Right lobe of liver (tissue), 6 donors: ENCODE results near the gene PKIB. TPM values are rescaled to one million over a fixed set of nuclear protein-coding genes. Genes with fewer than 3 reads are reported as not detected.

ENCODE experiments used
- ATAC-seq, 4 donors: fragments of 200-7000 bp; cut with Tn5 transposase; one replicate each; pipeline ENCODE4 v1.9.1; 2020; ENCODE audit warnings: mild to moderate bottlenecking in 4 of 4, moderate library complexity in 4 of 4
- DNase-seq, 3 donors: peaks; one replicate each; pipeline ENCODE4 v3.0.0-alpha.2; 2020
- H3K27ac ChIP-seq, 3 donors: fragments of 200-600 bp; one replicate each; pipeline ENCODE4 v1.8.0; 2022
- H3K27me3 ChIP-seq, 2 donors: fragments of 200-600 bp; one replicate each; pipeline ENCODE4 v1.8.0; 2022
- H3K36me3 ChIP-seq, 4 donors: fragments of 200-600 bp; sonication (generic) in 1 of 4; one replicate each; pipeline versions ENCODE4 v1.5.1 to v1.8.0; 2017 to 2022; ENCODE audit warnings: control low read depth in 1 of 4
- H3K4me1 ChIP-seq, 4 donors: fragments of 200-600 bp; sonication (generic) in 1 of 4; one replicate each; pipeline versions ENCODE4 v1.5.1 to v1.8.0; 2017 to 2022; ENCODE audit warnings: control low read depth in 1 of 4
- H3K4me3 ChIP-seq, 3 donors: fragments of 200-600 bp; one replicate each; pipeline ENCODE4 v1.8.0; 2022
- H3K9me3 ChIP-seq, 4 donors: fragments of 200-600 bp; sonication (generic) in 1 of 4; one replicate each; pipeline versions ENCODE4 v1.5.1 to v1.8.0; 2017 to 2022; ENCODE audit warnings: control low read depth in 1 of 4
- POLR2A ChIP-seq: fragments of 450-650 bp; IDR thresholded peaks from one replicate; pipeline ENCODE4 v1.6.1; 2017; ENCODE audit warnings: antibody characterized with exemption, mild to moderate bottlenecking
- WGBS: methylation state at CpG from one replicate; pipeline ENCODE4 v1.1.6; 2018; ENCODE audit warnings: low coverage, low lambda C conversion rate; ENCODE audit not compliant: insufficient coverage; ENCODE audit errors: missing lambda C conversion rate; 5-methylcytosine and 5-hydroxymethylcytosine counted together
- intact Hi-C, 2 donors: fragments of 100-400 bp; cut with DNase I; formaldehyde crosslinking; loops; one replicate each; pipeline versions ENCODE4 v1.11.2 to v1.14.1; 2022
- total RNA-seq, 6 experiments: library from RNA; depleted of rRNA in 2 of 6; stranded (reverse); fragments of >200 nt in 2 of 6; fragmentation: NEBNext Ultra II Directional in 3 of 6; extraction: Animal tissue kit (Norgen Biotek cat#: 25700) in 3 of 6; gene quantifications; one replicate each; pipeline versions ENCODE4 v1.1.0 to v1.2.4, GENCODE V29; 2016 to 2023
- TF ChIP-seq, protein P1 (sequence below), 4 donors: fragments of 200-600 bp in 3 of 4; fragments of 450-650 bp in 1 of 4; IDR thresholded peaks; one replicate each; pipeline versions ENCODE4 v1.5.1 to v1.8.0; 2016 to 2022; ENCODE audit warnings: antibody characterized with exemption in 4 of 4, mild to moderate bottlenecking in 2 of 4
- donor health status: DM: no; HTN: yes; CAD: no.
- donor health status: DM: no; HTN: no; CAD: no.
- donor health status: DM: no; HTN: no; CAD: no.
- donor health status: DM: no; HTN: yes; CAD: no.
- donor health status: DM: no; HTN: yes; CAD: no.

The PKIB gene
- total RNA-seq, 6 experiments from 2014 or later, result 2.4 to 12.1 (median 4.1) TPM

DNA sequence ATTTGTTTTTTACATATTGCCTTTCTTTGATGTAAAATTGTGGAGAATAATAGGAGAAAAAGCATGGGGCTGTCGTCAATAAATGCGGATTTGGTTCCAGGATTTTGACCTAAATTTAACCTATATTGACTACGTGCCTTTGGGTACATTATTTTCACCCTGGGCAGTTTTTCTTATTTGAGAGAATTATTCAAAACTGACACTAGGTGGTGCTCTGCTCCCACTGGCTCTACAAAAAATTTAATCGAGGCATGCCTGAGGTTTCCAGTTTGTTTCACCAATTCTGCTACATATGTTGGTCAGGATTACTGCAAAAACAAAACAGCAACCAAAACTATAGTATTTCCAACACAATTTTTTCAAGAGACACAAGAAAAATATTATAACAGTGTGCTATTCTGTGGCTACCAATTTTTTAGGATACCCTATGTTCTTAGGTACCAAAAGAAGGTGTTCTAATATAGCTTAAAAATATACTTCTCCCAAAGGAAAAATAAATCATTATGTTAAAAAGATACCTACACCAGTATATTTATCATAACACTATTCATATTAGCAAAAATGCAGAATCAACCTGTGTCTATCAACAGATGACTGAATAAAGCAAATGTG lies 120.7 kb downstream of the PKIB start:
- H3K4me3 ChIP-seq, result no peak overlapping the region
- no peaks in the 10 kb centered on the region for H3K4me1 ChIP-seq
- 0% methylated on average over 4 of the region's 4 CpGs for WGBS
- H3K36me3 ChIP-seq, result no peaks in the 10 kb centered on the region
- ATAC-seq, result peak; percentile 72 to 86 (median 80)
- H3K27me3 ChIP-seq, result no peaks in the 10 kb centered on the region
- H3K9me3 ChIP-seq, result no peaks in the 10 kb centered on the region
- intact Hi-C loops, result no loop called here
- H3K27ac ChIP-seq, result no peak overlapping the region
- DNase-seq, result no peak
- TF ChIP-seq, protein P1, sequence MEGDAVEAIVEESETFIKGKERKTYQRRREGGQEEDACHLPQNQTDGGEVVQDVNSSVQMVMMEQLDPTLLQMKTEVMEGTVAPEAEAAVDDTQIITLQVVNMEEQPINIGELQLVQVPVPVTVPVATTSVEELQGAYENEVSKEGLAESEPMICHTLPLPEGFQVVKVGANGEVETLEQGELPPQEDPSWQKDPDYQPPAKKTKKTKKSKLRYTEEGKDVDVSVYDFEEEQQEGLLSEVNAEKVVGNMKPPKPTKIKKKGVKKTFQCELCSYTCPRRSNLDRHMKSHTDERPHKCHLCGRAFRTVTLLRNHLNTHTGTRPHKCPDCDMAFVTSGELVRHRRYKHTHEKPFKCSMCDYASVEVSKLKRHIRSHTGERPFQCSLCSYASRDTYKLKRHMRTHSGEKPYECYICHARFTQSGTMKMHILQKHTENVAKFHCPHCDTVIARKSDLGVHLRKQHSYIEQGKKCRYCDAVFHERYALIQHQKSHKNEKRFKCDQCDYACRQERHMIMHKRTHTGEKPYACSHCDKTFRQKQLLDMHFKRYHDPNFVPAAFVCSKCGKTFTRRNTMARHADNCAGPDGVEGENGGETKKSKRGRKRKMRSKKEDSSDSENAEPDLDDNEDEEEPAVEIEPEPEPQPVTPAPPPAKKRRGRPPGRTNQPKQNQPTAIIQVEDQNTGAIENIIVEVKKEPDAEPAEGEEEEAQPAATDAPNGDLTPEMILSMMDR (IDR thresholded peaks at IDR 0.05), result peak; percentile 72 to 89 (median 82)
- no peak for TF ChIP-seq POLR2A

DNA sequence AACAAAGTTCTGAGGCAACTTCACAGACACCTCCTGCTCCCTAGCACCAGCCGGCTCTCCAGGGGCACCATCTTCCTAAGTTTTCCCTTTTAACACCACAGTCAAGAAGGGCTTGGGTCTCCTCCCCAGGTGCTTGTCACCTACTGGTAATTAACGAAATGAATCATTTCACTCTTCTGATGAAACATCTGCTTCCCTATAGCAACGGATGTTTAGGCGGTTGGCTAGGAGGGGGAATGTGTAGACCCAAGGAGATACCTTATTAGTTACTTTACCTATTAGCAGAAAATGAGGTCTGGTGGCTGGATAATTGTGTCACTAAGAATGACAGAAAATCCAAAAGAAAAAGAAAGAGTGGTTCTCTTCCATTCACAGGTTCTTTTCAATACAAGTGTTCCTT lies 123.1 kb downstream of the PKIB start:
- Histone ChIP-seq H3K9me3 (no peaks in the 10 kb centered on the region), H3K4me3 (no peak overlapping the region), H3K36me3 (no peaks in the 10 kb centered on the region), H3K27ac (no peak overlapping the region), H3K4me1 (no peaks in the 10 kb centered on the region), H3K27me3 (no peaks in the 10 kb centered on the region)
- intact Hi-C loops, result no loop called here
- DNase-seq (no peak), ATAC-seq (no peak)
- TF ChIP-seq, protein P1 (IDR thresholded peaks at IDR 0.05), result no peak
- TF ChIP-seq POLR2A, result no peak
- 56% methylated on average over 4 of the region's 4 CpGs for WGBS

DNA sequence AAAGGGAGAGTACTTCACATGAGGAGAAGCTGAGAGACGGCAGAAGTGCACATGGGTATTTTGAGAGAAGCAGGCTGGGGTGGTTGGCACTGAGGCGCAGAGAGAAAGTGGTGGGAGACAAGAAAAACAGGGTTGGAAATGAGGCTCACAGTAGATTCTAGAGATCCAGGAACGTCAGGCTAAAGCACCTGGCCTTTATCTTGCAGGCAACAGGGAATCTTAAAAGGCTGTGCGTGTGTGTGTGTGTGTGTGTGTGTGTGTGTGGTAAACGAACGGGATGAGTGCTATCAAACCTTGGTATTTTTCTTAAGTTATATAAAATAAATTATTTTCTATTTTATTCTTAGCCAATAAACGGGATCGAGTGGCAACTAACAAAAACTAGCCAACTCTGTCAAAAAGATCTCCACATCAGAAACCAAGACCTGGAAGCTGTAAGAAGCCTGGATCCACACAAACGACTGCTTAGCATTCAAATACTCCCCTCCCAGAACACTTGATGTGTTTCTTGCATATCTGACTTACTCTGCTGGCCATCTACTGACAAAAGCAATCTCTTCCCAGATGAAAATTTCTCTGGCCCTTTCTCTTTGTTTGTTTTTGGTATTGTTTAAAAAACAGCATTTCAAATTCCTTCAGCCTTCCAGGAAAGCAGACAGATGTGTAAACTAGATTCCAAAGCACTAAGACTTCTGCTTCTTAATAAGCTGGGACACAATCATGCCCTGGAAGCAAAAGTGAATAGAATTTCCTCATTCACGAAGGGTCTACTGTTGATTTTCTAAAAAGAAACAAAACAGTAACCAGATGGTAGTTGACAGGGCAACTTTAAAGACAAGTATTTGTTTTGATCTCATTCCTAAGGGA lies 124.6 kb downstream of the PKIB start:
- Histone ChIP-seq H3K27me3 (no peaks in the 10 kb centered on the region), H3K9me3 (no peaks in the 10 kb centered on the region), H3K4me1 (no peaks in the 10 kb centered on the region), H3K36me3 (no peaks in the 10 kb centered on the region), H3K27ac (no peak overlapping the region), H3K4me3 (no peak overlapping the region)
- intact Hi-C loops, result no loop called here
- 45% methylated on average over 8 of the region's 10 CpGs for WGBS
- ATAC-seq, result no peak
- no peak for DNase-seq
- TF ChIP-seq, protein P1 (IDR thresholded peaks at IDR 0.05), result no peak
- no peak for TF ChIP-seq POLR2A

DNA sequence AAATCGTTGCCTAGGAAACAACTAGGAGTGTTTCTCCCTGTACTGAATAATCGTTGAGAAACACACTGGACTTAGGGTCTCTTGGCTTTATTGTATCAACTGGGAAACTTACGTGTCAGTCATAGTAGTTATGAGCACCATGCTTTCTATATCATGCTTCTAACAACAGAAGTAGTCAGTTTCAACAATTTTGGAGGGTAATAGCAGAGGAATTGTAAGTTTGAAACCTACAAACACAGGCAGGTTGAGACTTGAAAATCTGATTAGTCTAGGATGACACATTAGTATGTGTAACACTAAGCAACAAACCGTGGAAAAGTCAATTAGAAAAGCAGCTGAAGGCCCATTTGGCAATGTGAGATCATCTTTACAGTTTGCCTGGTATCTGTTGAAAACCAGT lies 125.4 kb downstream of the PKIB start:
- H3K27ac ChIP-seq, result no peak overlapping the region
- 61% methylated on average over 4 of the region's 4 CpGs for WGBS
- TF ChIP-seq, protein P1 (IDR thresholded peaks at IDR 0.05), result no peak
- TF ChIP-seq POLR2A, result no peak
- DNase-seq (no peak), ATAC-seq (no peak)
- no peaks in the 10 kb centered on the region for H3K27me3 ChIP-seq
- no peak overlapping the region for H3K4me3 ChIP-seq
- H3K36me3 ChIP-seq, result no peaks in the 10 kb centered on the region
- intact Hi-C loops, result no loop called here
- H3K9me3 ChIP-seq, result no peaks in the 10 kb centered on the region
- H3K4me1 ChIP-seq, result no peaks in the 10 kb centered on the region
